GM19397 (cell line): ENCODE data around the gene MRPL2.
"Not testable (repeated sequence)": the region's sequence is repeated elsewhere in the genome, so short reads cannot be mapped to it uniquely, and the experiment has no call there.

Experiments used
- ATAC-seq: cut with Tn5 transposase; IDR thresholded peaks from one replicate; pipeline ENCODE4 v1.9.1; 2021; ENCODE audit warnings: mild to moderate bottlenecking, moderate library complexity; ENCODE audit not compliant: unreplicated experiment

The MRPL2 gene

GRCh38 chr6:43053545-43054205 lies 5.6 kb downstream of the MRPL2 start, which contains the start of gene CUL7:
Gene CUL7 (minus strand): TSS chr6:43053851. CDS start chr6:43052788, 1,063 bp downstream.
- ATAC-seq = peak; percentile 85

- peak; percentile 19 for ATAC-seq
These were observed 6.2 kb downstream of the MRPL2 start for GRCh38 chr6:43052842-43053544.

DNA sequence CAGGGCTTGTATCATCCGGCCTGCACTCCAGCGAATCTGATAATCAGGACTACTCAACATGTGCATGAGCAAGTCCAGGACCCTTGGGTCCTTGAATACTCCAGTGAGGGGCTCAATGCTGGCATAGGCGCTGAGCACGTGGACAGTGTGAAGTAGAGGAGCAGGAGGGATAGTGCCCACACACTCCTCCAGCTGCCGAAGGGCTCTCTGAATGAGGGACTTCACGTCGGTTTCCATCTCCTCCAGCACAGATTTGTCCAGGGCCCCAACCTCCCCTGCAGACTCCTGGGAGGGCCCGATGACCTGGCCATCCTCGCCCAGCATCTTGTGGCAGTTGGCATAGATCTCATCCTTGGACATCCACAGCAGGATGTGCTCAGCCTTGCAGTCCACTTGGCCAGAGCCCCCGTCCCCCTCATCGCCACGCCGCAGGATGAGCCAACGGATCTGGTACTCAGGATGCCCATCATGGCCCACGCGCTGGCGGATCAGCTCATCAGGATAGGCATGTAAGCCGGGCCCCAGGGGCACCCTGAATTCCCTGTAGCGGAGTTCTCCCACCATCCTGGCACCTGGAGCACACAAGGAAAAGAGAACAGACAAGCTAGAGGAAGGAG lies 6.9 kb downstream of the MRPL2 start:
- no peak for ATAC-seq

DNA sequence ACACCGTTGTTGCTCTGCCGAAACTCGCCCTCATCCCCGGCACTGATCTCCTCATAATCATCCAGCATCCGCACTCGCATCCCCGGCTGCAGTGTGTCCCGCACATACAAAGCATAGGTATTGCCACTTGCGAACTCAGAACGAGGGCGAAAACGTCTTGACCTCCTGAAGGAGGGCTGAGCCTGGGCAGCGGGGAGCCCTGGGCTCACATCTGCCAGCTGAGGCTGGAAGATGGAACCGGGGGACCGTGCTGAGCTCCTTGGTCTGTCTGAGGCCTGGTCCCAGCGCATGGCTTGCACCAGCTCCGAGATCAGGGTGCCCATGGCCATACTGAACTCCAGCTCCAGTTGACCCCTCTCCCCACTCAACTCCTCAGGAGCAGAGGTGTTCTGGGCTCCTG lies 8.3 kb downstream of the MRPL2 start:
- ATAC-seq = no peak

DNA sequence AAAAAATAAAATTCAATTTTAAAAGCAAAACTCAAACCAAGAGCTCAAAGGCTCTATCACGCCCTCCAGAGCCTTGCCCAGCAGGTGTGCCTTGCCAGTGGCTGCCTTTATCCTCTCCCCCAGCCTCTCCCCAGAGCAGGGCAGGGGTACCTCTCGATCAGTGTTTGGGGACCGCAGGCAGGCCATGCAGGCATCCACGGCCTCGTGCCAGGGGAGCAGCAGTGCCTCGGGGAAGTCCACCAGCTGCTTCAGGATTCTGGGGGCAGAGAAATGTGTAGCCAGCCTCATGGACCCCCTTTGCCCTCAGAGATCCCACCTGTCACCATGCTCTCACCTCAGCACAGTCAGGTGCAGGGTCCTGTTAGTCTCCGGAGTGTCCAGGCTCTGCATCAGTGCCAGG lies 11.2 kb downstream of the MRPL2 start:
- ATAC-seq = no peak

DNA sequence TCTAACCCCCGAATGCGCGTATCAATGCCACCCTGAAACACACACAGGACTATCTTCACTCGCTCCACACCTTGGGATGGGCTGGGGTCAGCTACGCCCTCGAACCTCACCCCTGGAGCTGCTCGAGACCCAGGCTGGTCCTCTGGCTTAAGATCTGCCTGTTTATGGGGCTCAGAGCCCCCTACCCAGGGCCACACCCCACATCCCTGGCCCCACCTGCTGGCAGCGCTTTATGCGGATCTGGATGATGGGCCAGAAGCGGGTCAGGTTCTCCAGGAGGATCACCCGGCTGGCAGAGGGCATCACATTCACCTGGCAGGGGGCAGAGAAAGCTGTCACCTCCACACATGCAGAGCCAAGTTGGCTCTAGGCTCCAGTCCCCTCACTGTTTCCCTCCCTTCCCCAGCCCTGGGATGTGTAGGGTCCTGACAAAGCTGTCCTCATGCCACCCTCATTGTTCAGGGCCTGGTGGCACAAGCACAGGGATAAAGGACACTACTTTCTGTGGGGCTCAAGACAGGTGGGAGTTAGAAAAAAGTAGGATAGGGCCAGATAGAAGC lies 13.8 kb downstream of the MRPL2 start:
- no peak for ATAC-seq

DNA sequence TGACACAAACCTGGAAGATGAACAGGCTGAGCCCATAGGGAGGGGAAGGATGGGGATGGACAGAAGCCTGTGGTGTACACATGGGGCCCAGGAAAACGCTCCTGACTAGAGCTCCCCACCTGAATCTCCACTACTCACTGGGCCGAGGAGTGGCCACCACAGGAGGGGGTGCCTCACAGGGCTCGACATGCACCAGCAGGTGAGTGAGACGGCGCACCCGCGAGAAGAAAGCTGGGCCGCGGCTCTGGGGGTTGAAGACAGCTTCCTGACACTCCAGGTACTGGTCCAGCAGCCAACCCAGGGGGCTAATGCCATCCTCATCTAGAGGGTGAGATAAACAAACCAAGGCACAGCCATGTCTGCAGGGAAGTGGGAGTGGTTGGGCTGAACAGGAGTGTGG lies 15.9 kb downstream of the MRPL2 start:
- ATAC-seq = no peak

GRCh38 chr6:43041475-43041874 lies 17.8 kb downstream of the MRPL2 start:
- not testable (repeated sequence) for ATAC-seq

DNA sequence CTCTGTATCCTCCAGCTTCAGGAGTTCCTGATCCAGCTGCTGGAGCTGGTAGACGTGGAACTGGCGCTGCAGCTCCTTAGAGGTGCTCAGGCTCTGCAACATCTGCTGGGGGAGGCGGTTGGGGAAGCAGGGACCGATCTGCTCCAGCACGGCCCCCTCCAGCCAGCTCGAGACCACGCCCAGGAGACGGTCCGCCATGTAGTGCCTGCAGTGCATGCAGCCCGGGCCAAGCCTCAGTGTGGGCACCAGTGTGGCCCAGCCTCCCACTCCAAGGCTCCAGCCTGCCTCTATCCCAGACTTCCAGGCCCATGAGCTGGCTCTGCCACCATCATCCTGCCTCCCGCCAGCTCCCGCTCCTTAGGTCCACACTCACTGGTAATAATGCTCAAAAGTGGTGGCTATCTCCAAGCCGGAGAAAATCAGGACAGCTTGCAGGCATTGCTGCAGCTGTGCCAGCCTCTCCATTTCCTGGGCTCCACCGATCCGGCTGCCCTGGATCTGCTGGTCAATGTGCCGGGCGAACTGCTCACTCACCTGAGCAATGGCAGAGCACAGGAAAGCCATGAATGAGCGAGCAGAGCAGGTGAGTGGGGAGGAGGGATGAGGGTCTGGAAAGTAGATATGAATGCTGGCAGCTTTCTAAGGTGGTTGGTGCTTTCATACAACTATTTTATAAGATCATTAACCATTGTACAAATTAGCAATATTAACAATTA lies 18.5 kb downstream of the MRPL2 start:
- no peak for ATAC-seq

DNA sequence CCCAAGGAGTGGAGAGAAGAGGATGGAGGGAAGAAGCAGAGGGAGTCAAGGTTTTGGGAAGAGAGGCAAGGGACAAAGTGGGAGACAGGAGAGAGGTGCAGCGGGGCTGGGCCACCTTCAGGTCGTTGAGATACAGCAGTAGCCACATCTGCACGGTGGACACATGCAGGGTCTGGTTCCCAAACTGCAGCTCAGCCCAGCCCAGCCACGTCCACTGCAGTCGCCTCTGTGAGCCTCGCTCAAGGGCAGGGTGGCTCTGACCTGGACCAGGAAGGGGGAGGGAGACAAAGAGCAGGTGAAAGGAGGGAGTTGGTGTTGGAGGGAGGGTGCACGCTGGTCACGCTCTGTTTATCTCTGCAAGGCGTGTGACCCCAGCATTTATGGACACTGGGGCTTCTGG lies 20.5 kb downstream of the MRPL2 start:
- ATAC-seq = no peak

DNA sequence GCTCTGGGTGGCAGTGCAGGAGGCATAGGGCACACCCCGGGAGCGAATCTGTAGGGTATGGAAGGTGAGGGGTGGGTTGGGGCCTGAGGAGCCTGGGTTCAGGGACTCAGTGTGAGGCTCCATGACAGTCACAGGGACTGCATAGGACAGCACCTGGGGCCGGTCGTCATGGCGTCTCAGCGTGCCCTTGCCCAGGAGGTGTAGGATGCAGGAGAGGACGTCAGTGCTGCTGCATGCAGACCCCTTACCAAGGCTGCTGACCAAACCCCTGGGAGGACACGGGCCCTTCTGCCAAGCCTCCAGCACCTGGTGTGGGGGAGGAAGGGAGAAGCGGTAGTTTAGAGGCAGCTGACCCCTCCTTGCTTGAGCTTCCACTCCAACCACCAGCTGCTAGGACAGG lies 21.5 kb downstream of the MRPL2 start:
- ATAC-seq = no peak

DNA sequence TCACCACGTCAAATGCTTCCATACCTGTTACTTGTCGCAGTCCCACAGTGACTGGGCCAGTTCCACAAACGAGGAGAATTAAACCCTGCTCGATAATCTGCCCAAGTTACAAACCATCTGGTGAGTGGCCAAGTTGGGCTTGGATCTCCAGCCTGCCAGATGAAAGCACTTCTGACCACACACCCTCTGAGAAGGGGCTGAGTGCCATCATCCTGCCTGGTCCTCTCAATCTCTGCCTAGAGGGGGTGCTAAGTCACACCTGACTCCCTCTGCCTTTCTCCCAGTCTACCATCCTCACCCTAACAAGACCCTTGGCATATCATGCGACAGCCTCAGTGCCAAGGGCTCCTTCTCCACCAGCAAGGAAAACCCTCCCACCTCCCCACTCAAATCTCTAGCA lies 22.0 kb downstream of the MRPL2 start:
- no peak for ATAC-seq

- ATAC-seq = no peak
These were observed 22.5 kb downstream of the MRPL2 start for GRCh38 chr6:43036712-43037111.

- no peak for ATAC-seq
These were observed 23.6 kb downstream of the MRPL2 start for GRCh38 chr6:43035495-43036194.

DNA sequence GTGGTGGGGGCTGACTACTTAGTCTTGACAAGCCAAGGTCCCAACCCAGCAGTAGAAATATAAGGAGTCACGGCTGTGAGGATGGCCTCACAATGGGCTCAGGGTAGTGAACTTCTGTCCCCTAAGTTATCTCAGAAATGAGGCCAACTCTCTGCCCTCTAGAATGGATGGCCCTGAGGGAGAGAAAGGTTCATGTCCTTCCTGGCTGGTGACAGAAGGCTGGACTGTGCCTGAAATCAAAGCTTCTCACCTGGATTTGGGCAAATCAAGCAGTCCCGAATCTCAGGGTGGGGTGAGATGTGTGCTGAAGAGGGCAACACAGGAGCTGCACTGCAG lies 25.1 kb downstream of the MRPL2 start:
- ATAC-seq = no peak

- ATAC-seq = no peak
These were observed 25.6 kb downstream of the MRPL2 start for GRCh38 chr6:43033496-43034189.

- no peak for ATAC-seq
These were observed 26.9 kb downstream of the MRPL2 start for GRCh38 chr6:43032326-43032725.

- ATAC-seq = no peak
These were observed 30.1 kb downstream of the MRPL2 start for GRCh38 chr6:43029120-43029519.

GRCh38 chr6:43026365-43026764 lies 32.9 kb downstream of the MRPL2 start:
- ATAC-seq = no peak

DNA sequence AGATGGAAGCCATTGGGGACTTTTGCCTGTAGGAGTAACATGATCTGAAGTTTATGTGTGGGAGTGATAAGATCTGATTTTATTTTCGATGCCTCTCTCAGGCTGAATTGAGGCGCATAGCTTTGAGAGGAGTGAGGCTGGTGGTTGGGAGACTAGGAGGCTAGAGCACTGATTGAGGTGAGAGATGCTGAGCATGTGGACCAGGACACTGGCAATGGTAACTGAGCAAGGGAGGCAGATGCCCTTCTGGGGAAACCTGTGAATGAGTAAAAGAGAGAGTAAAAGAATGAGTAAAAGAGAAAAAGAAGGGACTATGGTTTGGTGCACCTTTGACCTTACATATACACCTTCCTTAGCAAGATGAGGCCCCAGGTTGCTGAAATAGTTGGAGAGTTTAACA lies 34.8 kb downstream of the MRPL2 start:
- no peak for ATAC-seq
